Loucy (cell line): Measurements from ENCODE around the gene SH3PXD2B.

Experiments
- H2AFZ ChIP-seq: fragments of 200-600 bp; sonication (generic); 2 replicates; pipeline ENCODE4 v1.6.0; 2016; ENCODE audit warnings: antibody characterized with exemption, mild to moderate bottlenecking, low read length, moderate library complexity
- H3F3A ChIP-seq: fragments of 200-600 bp; 2 replicates; pipeline ENCODE4 v1.6.0; 2016; ENCODE audit warnings: antibody characterized with exemption, low read depth, mild to moderate bottlenecking
- H3K27me3 ChIP-seq: fragments of 200-600 bp; sonication (generic); 2 replicates; pipeline ENCODE4 v1.6.1; 2014; ENCODE audit warnings: low read length, mild to moderate bottlenecking; ENCODE audit not compliant: insufficient read depth, poor library complexity, severe bottlenecking
- H3K36me3 ChIP-seq: fragments of 200-600 bp; sonication (generic); 2 replicates; pipeline ENCODE4 v1.6.1; 2016; ENCODE audit warnings: low read length; ENCODE audit not compliant: insufficient read depth
- H3K4me1 ChIP-seq: fragments of 200-600 bp; sonication (generic); 2 replicates; pipeline ENCODE4 v1.5.1; 2014; ENCODE audit warnings: low read length, mild to moderate bottlenecking; ENCODE audit not compliant: insufficient read depth, poor library complexity, severe bottlenecking
- H3K4me2 ChIP-seq: fragments of 200-600 bp; sonication (generic); 2 replicates; pipeline ENCODE4 v1.6.0; 2014; ENCODE audit warnings: antibody characterized with exemption, low read length, low read depth, mild to moderate bottlenecking; ENCODE audit not compliant: poor library complexity, severe bottlenecking
- H3K4me3 ChIP-seq: fragments of 200-600 bp; sonication (generic); 2 replicates; pipeline ENCODE4 v1.5.1; 2014; ENCODE audit warnings: low read length, mild to moderate bottlenecking, mixed read lengths; ENCODE audit not compliant: poor library complexity, severe bottlenecking
- H3K79me2 ChIP-seq: fragments of 200-600 bp; sonication (generic); 2 replicates; pipeline ENCODE4 v1.6.1; 2014; ENCODE audit warnings: low read length; ENCODE audit not compliant: insufficient read depth
- H3K9ac ChIP-seq: fragments of 200-600 bp; sonication (generic); 2 replicates; pipeline ENCODE4 v1.6.0; 2014; ENCODE audit warnings: mild to moderate bottlenecking, low read depth, low read length, moderate library complexity; ENCODE audit not compliant: poor library complexity, severe bottlenecking
- H3K9me2 ChIP-seq: fragments of 200-600 bp; sonication (generic); replicated peaks from 2 replicates; pipeline ENCODE4 v1.6.1; 2016; ENCODE audit warnings: low read depth, low read length, mixed read lengths
- H3K9me3 ChIP-seq: fragments of 200-600 bp; sonication (generic); 2 replicates; pipeline ENCODE4 v1.6.1; 2014; ENCODE audit warnings: mild to moderate bottlenecking, antibody characterized with exemption, low read length, low read depth; ENCODE audit not compliant: insufficient read depth
- H4K20me1 ChIP-seq: fragments of 200-600 bp; sonication (generic); 2 replicates; pipeline ENCODE4 v1.6.0; 2014; ENCODE audit warnings: antibody characterized with exemption, low read length, mild to moderate bottlenecking; ENCODE audit not compliant: insufficient read depth, poor library complexity, severe bottlenecking
- CTCF ChIP-seq: fragments of 200-600 bp; sonication (generic); conservative IDR thresholded peaks from 2 replicates; pipeline ENCODE4 v1.5.1; 2014; ENCODE audit warnings: mild to moderate bottlenecking, antibody characterized with exemption, low read length
- EZH2phosphoT487 ChIP-seq: fragments of 200-600 bp; IDR thresholded peaks from 2 replicates; pipeline ENCODE4 v1.6.1; 2018; ENCODE audit warnings: antibody characterized with exemption, mild to moderate bottlenecking, moderate library complexity, borderline replicate concordance

Gene SH3PXD2B

GRCh38 chr5:172414531-172415361, 39.6 kb downstream of the SH3PXD2B start:
- H3K9me3 ChIP-seq = no peaks in the 10 kb centered on the region
- no peaks in the 10 kb centered on the region for H3K79me2 ChIP-seq
- H3K36me3 ChIP-seq = no peaks in the 10 kb centered on the region
- H3K4me3 ChIP-seq = no peak overlapping the region
- H3K9me2 ChIP-seq = no peaks in the 10 kb centered on the region
- H3K4me2 ChIP-seq = no peak overlapping the region
- no peaks in the 10 kb centered on the region for H3K27me3 ChIP-seq
- H3K9ac ChIP-seq = no peak overlapping the region
- no peaks in the 10 kb centered on the region for H4K20me1 ChIP-seq
- TF ChIP-seq EZH2phosphoT487 = no peak
- no peak for TF ChIP-seq CTCF
- H3F3A ChIP-seq = no peaks in the 10 kb centered on the region
- H3K4me1 ChIP-seq = no peaks in the 10 kb centered on the region
- no peak overlapping the region for H2AFZ ChIP-seq

- no peaks in the 10 kb centered on the region for H3K9me2 ChIP-seq
- no peaks in the 10 kb centered on the region for H4K20me1 ChIP-seq
- H3K4me3 ChIP-seq = no peak overlapping the region
- H3F3A ChIP-seq = no peaks in the 10 kb centered on the region
- no peak overlapping the region for H3K4me2 ChIP-seq
- no peaks in the 10 kb centered on the region for H3K27me3 ChIP-seq
- no peaks in the 10 kb centered on the region for H3K79me2 ChIP-seq
- H3K9ac ChIP-seq = no peak overlapping the region
- no peaks in the 10 kb centered on the region for H3K4me1 ChIP-seq
- no peaks in the 10 kb centered on the region for H3K9me3 ChIP-seq
- H2AFZ ChIP-seq = no peak overlapping the region
- TF ChIP-seq CTCF = no peak
- TF ChIP-seq EZH2phosphoT487 = no peak
- H3K36me3 ChIP-seq = no peaks in the 10 kb centered on the region
Observed at GRCh38 chr5:172413601-172414171, 40.6 kb downstream of the SH3PXD2B start.

- Histone ChIP-seq H3K9me3 (no peaks in the 10 kb centered on the region), H3K36me3 (no peaks in the 10 kb centered on the region), H3K9me2 (no peaks in the 10 kb centered on the region), H3K9ac (no peak overlapping the region), H2AFZ (no peak overlapping the region), H3K4me1 (no peaks in the 10 kb centered on the region), H3K4me2 (no peak overlapping the region), H3F3A (no peaks in the 10 kb centered on the region), H3K27me3 (no peaks in the 10 kb centered on the region), H3K4me3 (no peak overlapping the region), H3K79me2 (no peaks in the 10 kb centered on the region), H4K20me1 (no peaks in the 10 kb centered on the region)
- TF ChIP-seq CTCF (no peak), EZH2phosphoT487 (no peak)
Observed at GRCh38 chr5:172412724-172413286, 41.5 kb downstream of the SH3PXD2B start.
